Upper lobe of left lung (tissue), 6 donors: ENCODE results near the gene LPAR2. TPM values are rescaled to one million over a fixed set of nuclear protein-coding genes. Genes with fewer than 3 reads are reported as not detected.

Experiments used
- ATAC-seq, 2 donors: fragments of 200-7000 bp; cut with Tn5 transposase; one replicate each; pipeline ENCODE4 v1.9.1; 2022; ENCODE audit warnings: mild to moderate bottlenecking in 2 of 2, moderate library complexity in 2 of 2; ENCODE audit not compliant: low FRiP score in 2 of 2
- DNase-seq, 2 donors: peaks; one replicate each; pipeline ENCODE4 v3.0.0-alpha.2; 2019 to 2020
- H3K27ac ChIP-seq, 4 donors: fragments of 200-600 bp; sonication (generic); one replicate each; pipeline ENCODE4 v1.5.1; 2016 to 2019
- H3K27me3 ChIP-seq, 4 donors: fragments of 200-600 bp; sonication (generic); one replicate each; pipeline ENCODE4 v1.5.1; 2017 to 2019
- H3K36me3 ChIP-seq, 4 donors: fragments of 200-600 bp; sonication (generic); one replicate each; pipeline ENCODE4 v1.5.1; 2016 to 2019
- H3K4me1 ChIP-seq, 4 donors: fragments of 200-600 bp; sonication (generic); one replicate each; pipeline ENCODE4 v1.5.1; 2018 to 2019
- H3K4me3 ChIP-seq, 4 donors: fragments of 200-600 bp; sonication (generic); one replicate each; pipeline ENCODE4 v1.5.1; 2017 to 2019; ENCODE audit warnings: mild to moderate bottlenecking in 2 of 4, moderate library complexity in 1 of 4
- H3K9me3 ChIP-seq, 4 donors: fragments of 200-600 bp; sonication (generic); one replicate each; pipeline ENCODE4 v1.5.1; 2018 to 2019
- EP300 ChIP-seq, 4 donors: sonication (generic); formaldehyde crosslinking; IDR thresholded peaks; one replicate each; pipeline ENCODE4 v1.5.1; 2017; ENCODE audit warnings: antibody characterized with exemption in 4 of 4, control low read depth in 2 of 4
- POLR2A ChIP-seq, 4 donors: fragments of 450-650 bp; IDR thresholded peaks; one replicate each; pipeline ENCODE4 v1.5.1; 2016 to 2017; ENCODE audit warnings: antibody characterized with exemption in 4 of 4, mild to moderate bottlenecking in 2 of 4
- POLR2AphosphoS5 ChIP-seq, 2 donors: sonication (generic); formaldehyde crosslinking; IDR thresholded peaks; one replicate each; pipeline ENCODE4 v1.5.1; 2017; ENCODE audit warnings: antibody characterized with exemption in 2 of 2
- WGBS, 2 donors: methylation state at CpG; one replicate each; pipeline ENCODE4 v1.1.5; 2017 to 2018; 5-methylcytosine and 5-hydroxymethylcytosine counted together
- total RNA-seq, 6 donors: library from RNA; depleted of rRNA in 4 of 6; stranded (reverse); fragments of >200 nt in 4 of 6; gene quantifications; one replicate each; pipeline versions ENCODE4 v1.1.0 to v1.2.1, GENCODE V29; 2016 to 2021
- TF ChIP-seq, protein P1 (sequence below), 6 experiments: fragments of 450-650 bp in 4 of 6; fragments of 200-600 bp in 2 of 6; sonication (generic) in 2 of 6; IDR thresholded peaks; one replicate each; pipeline ENCODE4 v1.5.1; 2016 to 2019; ENCODE audit warnings: antibody characterized with exemption in 6 of 6
- donor health status: DM: no; HTN: no; CAD: no; lungs with moderate emphysema.
- donor health status: DM: no; HTN: yes; CAD: no; lungs with severe emphysema.

LPAR2 gene
- 10 to 100 TPM; 16.4 to 51.3 (median 24.1) TPM for total RNA-seq

DNA sequence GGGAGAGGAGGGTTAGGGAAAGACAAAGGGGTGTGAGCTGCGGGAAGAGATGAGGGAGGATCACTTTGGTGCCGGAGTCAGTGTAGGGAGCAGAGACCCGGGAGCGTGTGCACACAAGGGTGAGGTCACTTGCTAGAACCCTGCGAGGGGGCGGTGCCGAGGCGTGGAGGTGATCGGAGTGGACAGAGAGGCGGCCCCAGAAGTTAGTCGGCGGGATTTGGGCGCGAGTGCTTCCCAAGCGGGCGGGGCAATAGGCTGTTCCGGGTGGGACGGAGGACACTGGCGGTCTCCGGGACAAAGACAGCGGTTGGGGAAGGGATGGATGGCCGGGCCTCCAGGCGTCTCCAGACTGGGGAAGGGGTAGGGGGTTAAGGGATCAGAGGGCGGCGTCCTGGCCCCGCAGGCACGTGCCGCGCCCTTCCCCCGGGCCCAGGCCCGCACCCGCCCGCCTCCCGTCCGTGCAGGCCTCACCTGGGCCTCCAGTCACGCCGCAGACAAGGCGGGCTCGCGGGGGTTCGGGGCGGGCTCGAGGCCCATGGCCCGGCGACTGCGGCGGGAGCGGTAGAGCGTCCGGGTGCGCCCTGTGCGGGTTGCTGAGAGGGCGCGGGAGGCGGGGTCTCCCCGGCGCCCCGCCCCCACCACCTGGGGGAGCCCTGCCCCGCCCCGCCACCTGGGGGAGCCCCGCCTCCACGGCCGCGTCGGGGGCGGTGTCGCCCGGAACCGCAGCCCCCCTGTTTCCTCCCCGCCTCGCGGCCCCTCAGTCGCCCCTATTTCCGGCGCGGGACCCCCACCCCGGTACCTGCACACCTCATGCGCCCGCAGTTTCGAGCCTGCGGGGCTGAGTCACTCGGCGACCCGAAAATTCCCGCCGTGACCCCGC is at the start of gene LPAR2:
Gene LPAR2, minus strand, starts transcription at position 600 of the 880 bp plus-strand sequence. CDS start 945 bp downstream, outside the sequence.
- peaks cover 0 to 26% (median 10%) of the 10 kb centered on the region in 4 donors for H3K36me3 ChIP-seq
- H3K4me3 ChIP-seq = peak within 1 kb of the TSS; percentile 15 to 62 (median 60)
- 1 to 7% methylated on average over 9 to 26 of the region's 87 CpGs for WGBS, 2 donors
- peak; percentile 79 to 82 for ATAC-seq
- peak; percentile 75 to 94 for DNase-seq
- TF ChIP-seq POLR2AphosphoS5 (IDR thresholded peaks at IDR 0.05) = no peak
- TF ChIP-seq, protein P1, sequence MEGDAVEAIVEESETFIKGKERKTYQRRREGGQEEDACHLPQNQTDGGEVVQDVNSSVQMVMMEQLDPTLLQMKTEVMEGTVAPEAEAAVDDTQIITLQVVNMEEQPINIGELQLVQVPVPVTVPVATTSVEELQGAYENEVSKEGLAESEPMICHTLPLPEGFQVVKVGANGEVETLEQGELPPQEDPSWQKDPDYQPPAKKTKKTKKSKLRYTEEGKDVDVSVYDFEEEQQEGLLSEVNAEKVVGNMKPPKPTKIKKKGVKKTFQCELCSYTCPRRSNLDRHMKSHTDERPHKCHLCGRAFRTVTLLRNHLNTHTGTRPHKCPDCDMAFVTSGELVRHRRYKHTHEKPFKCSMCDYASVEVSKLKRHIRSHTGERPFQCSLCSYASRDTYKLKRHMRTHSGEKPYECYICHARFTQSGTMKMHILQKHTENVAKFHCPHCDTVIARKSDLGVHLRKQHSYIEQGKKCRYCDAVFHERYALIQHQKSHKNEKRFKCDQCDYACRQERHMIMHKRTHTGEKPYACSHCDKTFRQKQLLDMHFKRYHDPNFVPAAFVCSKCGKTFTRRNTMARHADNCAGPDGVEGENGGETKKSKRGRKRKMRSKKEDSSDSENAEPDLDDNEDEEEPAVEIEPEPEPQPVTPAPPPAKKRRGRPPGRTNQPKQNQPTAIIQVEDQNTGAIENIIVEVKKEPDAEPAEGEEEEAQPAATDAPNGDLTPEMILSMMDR (IDR thresholded peaks at IDR 0.05) = peak in 1 of 6 experiments; percentile 23
- TF ChIP-seq EP300 (IDR thresholded peaks at IDR 0.05) = no peak
- peak in 2 of 4 donors; percentile 29 to 51 for TF ChIP-seq POLR2A (IDR thresholded peaks at IDR 0.05)
- H3K4me1 ChIP-seq = peaks cover 14 to 21% (median 16%) of the 10 kb centered on the region in 4 donors
- H3K27ac ChIP-seq = peak within 1 kb of the TSS; percentile 50 to 79 (median 74)
- H3K9me3 ChIP-seq = no peaks in the 10 kb centered on the region
- H3K27me3 ChIP-seq = peaks cover 0 to 4% (median 0%) of the 10 kb centered on the region in 4 donors

GRCh38 chr19:19677579-19677978 is 49.6 kb upstream of the LPAR2 start:
- H3K4me3 ChIP-seq = no peak overlapping the region
- H3K27me3 ChIP-seq = no peaks in the 10 kb centered on the region
- H3K9me3 ChIP-seq = peaks cover 5 to 67% (median 44%) of the 10 kb centered on the region in 4 donors
- H3K27ac ChIP-seq = no peak overlapping the region
- ATAC-seq = no peak
- no peaks in the 10 kb centered on the region for H3K4me1 ChIP-seq
- TF ChIP-seq EP300 (IDR thresholded peaks at IDR 0.05) = no peak
- TF ChIP-seq POLR2A (IDR thresholded peaks at IDR 0.05) = no peak
- no peak for TF ChIP-seq POLR2AphosphoS5 (IDR thresholded peaks at IDR 0.05)
- TF ChIP-seq, protein P1 (IDR thresholded peaks at IDR 0.05) = no peak
- no peak for DNase-seq
- peaks cover 26 to 78% (median 46%) of the 10 kb centered on the region in 4 donors for H3K36me3 ChIP-seq
- WGBS, 2 donors = 96 to 98% methylated on average over 7 of the region's 7 CpGs

- ATAC-seq (no peak), DNase-seq (no peak)
- 98 to 99% methylated on average over 6 of the region's 6 CpGs for WGBS, 2 donors
- Histone ChIP-seq H3K36me3 (peaks cover 17 to 62% (median 29%) of the 10 kb centered on the region in 4 donors), H3K27me3 (no peaks in the 10 kb centered on the region), H3K9me3 (peaks cover 5 to 44% (median 18%) of the 10 kb centered on the region in 4 donors), H3K4me1 (peaks cover 7 to 12% (median 10%) of the 10 kb centered on the region in 4 donors), H3K27ac (no peak overlapping the region), H3K4me3 (no peak overlapping the region)
- TF ChIP-seq POLR2AphosphoS5 (IDR thresholded peaks at IDR 0.05) = no peak
- TF ChIP-seq POLR2A (IDR thresholded peaks at IDR 0.05) = no peak
- TF ChIP-seq, protein P1 (IDR thresholded peaks at IDR 0.05) = no peak
- TF ChIP-seq EP300 (IDR thresholded peaks at IDR 0.05) = no peak
Observed at GRCh38 chr19:19674315-19674714, 46.3 kb upstream of the LPAR2 start.

- H3K4me1 ChIP-seq = peaks cover 12 to 19% (median 14%) of the 10 kb centered on the region in 4 donors
- H3K9me3 ChIP-seq = peaks cover 0 to 29% (median 7%) of the 10 kb centered on the region in 4 donors
- peaks cover 7 to 47% (median 14%) of the 10 kb centered on the region in 4 donors for H3K36me3 ChIP-seq
- DNase-seq (no peak), ATAC-seq (no peak)
- no peaks in the 10 kb centered on the region for H3K27me3 ChIP-seq
- TF ChIP-seq, protein P1 (IDR thresholded peaks at IDR 0.05) = no peak
- no peak for TF ChIP-seq POLR2AphosphoS5 (IDR thresholded peaks at IDR 0.05)
- TF ChIP-seq POLR2A (IDR thresholded peaks at IDR 0.05) = no peak
- no peak for TF ChIP-seq EP300 (IDR thresholded peaks at IDR 0.05)
- H3K4me3 ChIP-seq = no peak overlapping the region
- H3K27ac ChIP-seq = no peak overlapping the region
- WGBS, 2 donors = 90 to 94% methylated on average over 3 of the region's 3 CpGs
Observed at GRCh38 chr19:19672816-19673215, 44.8 kb upstream of the LPAR2 start.
